Transverse colon (tissue), 3 donors: ENCODE data around the gene CDK2.

Experiments
- CTCF ChIP-seq, 5 experiments: fragments of 200-600 bp in 3 of 5; fragments of 450-650 bp in 2 of 5; sonication (generic) in 3 of 5; IDR thresholded peaks; 1 replicate in 2 of 5; 2 replicates in 3 of 5; pipeline ENCODE4 v1.5.1; 2016 to 2017; ENCODE audit warnings: antibody characterized with exemption in 5 of 5, inconsistent platforms in 3 of 5, mild to moderate bottlenecking in 2 of 5, moderate library complexity in 1 of 5
- EP300 ChIP-seq: sonication (generic); formaldehyde crosslinking; IDR thresholded peaks from one replicate; pipeline ENCODE4 v1.6.1; 2017; ENCODE audit warnings: antibody characterized with exemption, low read depth

- TF ChIP-seq EP300 (no peak), CTCF (IDR thresholded peaks at IDR 0.05) (no peak)
Observed at GRCh38 chr12:55933169-55933798, 33.3 kb upstream of the CDK2 start.
